NCI-H1105 (cell line): ENCODE data around the gene PINLYP.
"Not testable (repeated sequence)": the region's sequence is repeated elsewhere in the genome, so short reads cannot be mapped to it uniquely, and the experiment has no call there.

Experiments used
- DNase-seq: peaks from one replicate; lab custom pipeline; 2025; lab: John Stamatoyannopoulos, UW

The PINLYP gene

GRCh38 chr19:43575156-43575950 lies at the start of gene PINLYP, which contains the start of gene XRCC1:
Gene PINLYP, plus strand, starts transcription at chr19:43575801. Its CDS starts 1,391 bp downstream, at chr19:43577192.
Gene XRCC1, minus strand, starts transcription at chr19:43575527. Its CDS starts 69 bp downstream, at chr19:43575458.
- DNase-seq, result peak; percentile 99

GRCh38 chr19:43525836-43526771 lies 49.5 kb upstream of the PINLYP start:
- no peak for DNase-seq

- peak; percentile 51 for DNase-seq
Measured at GRCh38 chr19:43526884-43527859, 48.4 kb upstream of the PINLYP start, which contains the start of gene ETHE1. Gene ETHE1, minus strand, starts transcription at chr19:43527201. Its CDS starts 24 bp downstream, at chr19:43527177.

GRCh38 chr19:43527860-43528622 lies 47.6 kb upstream of the PINLYP start:
- DNase-seq, result peak; percentile 42

- DNase-seq, result peak; percentile 62
Measured at GRCh38 chr19:43532571-43532961, 43.0 kb upstream of the PINLYP start.

GRCh38 chr19:43532962-43533545 lies 42.5 kb upstream of the PINLYP start, which contains the start of gene ZNF575:
Gene ZNF575, plus strand, starts transcription at chr19:43533188. Its CDS starts 1,235 bp downstream, at chr19:43534423.
- DNase-seq, result peak; percentile 88

GRCh38 chr19:43533546-43534304 lies 41.9 kb upstream of the PINLYP start:
- DNase-seq, result peak; percentile 99

- DNase-seq, result no peak
Measured at GRCh38 chr19:43534305-43534815, 41.2 kb upstream of the PINLYP start.

GRCh38 chr19:43534816-43535761 lies 40.5 kb upstream of the PINLYP start:
- peak; percentile 3 for DNase-seq

GRCh38 chr19:43538922-43539321 lies 36.7 kb upstream of the PINLYP start:
- DNase-seq, result no peak

GRCh38 chr19:43540381-43540780 lies 35.2 kb upstream of the PINLYP start:
- no peak for DNase-seq

- no peak for DNase-seq
Measured at GRCh38 chr19:43541920-43542650, 33.5 kb upstream of the PINLYP start.

GRCh38 chr19:43544077-43544476 lies 31.5 kb upstream of the PINLYP start:
- no peak for DNase-seq

GRCh38 chr19:43545276-43545675 lies 30.3 kb upstream of the PINLYP start:
- DNase-seq, result no peak

GRCh38 chr19:43545981-43546380 lies 29.6 kb upstream of the PINLYP start:
- DNase-seq, result no peak

GRCh38 chr19:43546581-43546980 lies 29.0 kb upstream of the PINLYP start:
- no peak for DNase-seq

GRCh38 chr19:43547926-43548325 lies 27.7 kb upstream of the PINLYP start:
- DNase-seq, result not testable (repeated sequence)
